NCI-H524 (cell line): ENCODE results near the gene TMEM165.
"Not testable (repeated sequence)": the region's sequence is repeated elsewhere in the genome, so short reads cannot be mapped to it uniquely, and the experiment has no call there.

Source experiments
- DNase-seq, 2 experiments: peaks; one replicate each; lab custom pipeline; 2025; lab: John Stamatoyannopoulos, UW

The TMEM165 gene, protein sequence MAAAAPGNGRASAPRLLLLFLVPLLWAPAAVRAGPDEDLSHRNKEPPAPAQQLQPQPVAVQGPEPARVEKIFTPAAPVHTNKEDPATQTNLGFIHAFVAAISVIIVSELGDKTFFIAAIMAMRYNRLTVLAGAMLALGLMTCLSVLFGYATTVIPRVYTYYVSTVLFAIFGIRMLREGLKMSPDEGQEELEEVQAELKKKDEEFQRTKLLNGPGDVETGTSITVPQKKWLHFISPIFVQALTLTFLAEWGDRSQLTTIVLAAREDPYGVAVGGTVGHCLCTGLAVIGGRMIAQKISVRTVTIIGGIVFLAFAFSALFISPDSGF

DNA sequence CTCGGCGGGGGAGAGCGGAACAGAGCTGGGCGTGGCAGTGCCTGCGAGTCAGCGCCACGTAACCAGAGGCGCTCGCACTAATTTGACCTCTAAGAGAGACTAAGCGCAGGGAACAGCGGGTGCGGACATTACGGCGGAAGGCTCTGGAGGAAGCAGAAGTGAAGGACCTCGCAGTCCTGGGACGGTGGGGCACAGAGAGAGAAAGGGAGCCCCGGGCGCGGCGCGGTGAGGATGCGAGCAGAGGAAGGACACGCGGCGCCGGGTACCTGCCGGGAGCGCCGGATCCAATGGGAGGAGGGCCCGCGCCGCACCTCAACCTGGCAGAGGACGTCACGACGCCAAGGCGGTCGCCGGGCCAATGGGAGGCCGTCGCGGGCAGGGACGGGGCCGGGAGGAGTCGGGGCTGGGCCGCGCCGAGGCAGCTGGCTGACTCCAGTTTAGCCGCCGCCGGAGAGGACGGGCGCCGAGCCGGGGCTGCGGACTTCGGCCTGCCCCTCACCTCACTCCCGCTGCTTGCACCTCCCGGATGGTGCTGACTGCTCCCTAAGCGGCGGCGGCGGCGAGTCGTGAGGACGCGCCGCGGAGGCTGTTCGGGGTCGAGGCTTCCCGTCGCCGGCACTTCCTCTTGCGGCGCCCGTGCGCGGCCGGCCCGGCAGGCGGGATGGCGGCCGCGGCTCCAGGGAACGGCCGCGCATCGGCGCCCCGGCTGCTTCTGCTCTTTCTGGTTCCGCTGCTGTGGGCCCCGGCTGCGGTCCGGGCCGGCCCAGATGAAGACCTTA, at the start of gene TMEM165:
TMEM165 (plus strand) TSS at position 429 of the 779 bp plus-strand sequence; CDS start at position 662, 233 bp downstream.
- peak; percentile 70 to 77 for DNase-seq

DNA sequence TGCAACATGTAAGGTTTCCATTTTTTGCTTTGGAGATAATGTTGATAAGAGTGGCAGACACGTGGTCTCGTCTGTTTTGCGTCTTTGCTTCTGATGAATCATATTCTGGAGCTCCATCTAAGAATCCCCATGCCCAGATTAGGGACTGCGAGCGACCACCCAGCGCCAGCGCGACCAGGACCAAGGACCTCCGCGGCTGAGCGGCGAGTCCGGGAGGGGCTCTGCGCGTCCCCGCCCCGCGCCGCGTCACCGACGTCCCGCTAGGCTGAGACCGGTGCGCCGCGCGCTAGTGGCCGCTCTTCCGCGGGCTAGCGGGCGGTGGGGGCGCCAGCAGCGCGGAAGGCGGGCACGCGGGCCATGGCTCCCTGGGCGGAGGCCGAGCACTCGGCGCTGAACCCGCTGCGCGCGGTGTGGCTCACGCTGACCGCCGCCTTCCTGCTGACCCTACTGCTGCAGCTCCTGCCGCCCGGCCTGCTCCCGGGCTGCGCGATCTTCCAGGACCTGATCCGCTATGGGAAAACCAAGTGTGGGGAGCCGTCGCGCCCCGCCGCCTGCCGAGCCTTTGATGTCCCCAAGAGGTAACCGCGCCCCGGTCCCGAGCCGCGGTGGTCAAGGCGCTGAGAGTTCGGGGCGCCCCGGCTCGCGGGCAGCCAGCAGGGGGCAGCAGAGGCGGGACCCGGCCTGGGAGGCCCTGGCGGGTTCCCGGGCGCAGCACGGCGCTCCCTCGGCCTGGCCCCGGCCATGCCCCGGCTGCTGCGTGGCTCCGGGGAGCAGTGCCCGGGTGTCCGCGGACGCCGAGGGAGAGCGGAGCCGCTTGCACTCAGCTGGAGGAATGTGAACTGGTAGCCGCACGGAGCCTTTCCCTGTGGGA, 49.5 kb upstream of the TMEM165 start, which contains the start of gene SRD5A3:
SRD5A3 (plus strand) TSS at position 263 of the 871 bp plus-strand sequence; CDS start at position 358, 95 bp downstream.
- DNase-seq, result peak; percentile 75 to 78

DNA sequence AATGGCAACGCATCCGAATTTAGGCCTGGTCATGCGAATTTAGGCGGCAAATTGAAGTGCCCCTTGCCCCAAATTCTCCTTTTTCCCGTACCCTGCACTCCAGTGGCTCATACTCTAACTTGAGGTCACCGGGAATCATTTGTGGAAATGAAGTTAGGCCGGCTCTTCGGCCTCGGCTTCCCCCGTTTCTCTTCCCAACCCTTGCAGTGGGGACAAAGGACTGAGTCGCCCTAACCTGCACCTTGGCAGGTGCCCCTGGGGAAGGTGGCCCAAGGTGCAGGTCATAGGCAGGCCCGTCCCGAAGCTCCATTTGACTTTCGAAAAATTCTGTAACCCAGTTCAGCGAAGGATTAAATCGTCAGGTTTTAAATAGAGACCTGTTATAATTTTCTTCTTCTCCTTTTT, 48.9 kb upstream of the TMEM165 start:
- no peak for DNase-seq

DNA sequence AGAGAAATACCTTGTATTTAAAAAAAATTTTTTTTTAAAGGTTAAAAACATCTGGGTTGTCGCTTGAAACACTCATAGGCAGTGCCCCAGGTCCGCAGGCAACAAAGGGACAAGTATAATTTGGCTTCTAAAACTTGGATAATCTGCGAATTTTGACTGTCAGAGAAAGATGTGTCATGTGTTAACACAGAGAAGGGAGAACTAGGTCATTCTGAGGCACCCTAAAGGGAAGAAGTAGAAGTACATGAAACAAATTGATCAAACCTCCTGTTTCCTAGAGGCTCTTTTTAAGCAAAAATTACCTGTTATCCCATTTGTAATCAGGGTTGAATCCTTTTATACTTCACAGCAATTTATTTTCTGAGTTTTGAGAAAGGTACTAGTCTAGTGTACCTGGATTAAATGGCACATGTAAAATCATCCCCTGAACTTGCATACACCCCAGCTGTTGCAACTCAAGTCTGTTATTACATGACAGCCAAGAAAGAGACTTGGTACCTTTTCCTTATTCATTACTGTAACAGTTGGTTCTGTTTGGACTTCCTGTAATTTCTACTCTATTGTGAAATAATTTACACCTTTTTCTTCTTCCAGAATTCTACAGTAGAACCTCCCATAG, 48.0 kb upstream of the TMEM165 start:
- DNase-seq, result no peak

DNA sequence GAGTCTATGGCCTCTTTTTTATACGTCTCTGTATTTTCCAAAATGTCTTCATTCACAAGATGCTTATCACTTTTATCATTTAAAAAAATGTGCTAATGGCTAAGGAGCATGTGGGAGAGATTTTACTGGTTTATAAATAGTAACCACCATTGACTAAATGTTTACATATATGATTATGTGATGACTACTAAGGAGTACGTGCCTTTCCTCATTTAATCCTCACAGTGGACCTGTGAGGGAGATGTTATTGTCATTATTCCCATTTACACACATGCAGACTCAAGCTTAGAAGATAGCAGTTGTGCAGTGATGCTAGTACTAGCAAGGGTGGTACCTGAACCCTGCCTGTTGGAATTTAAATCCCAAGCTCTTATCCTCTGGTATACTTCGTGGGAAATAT, 47.3 kb upstream of the TMEM165 start:
- DNase-seq, result no peak

DNA sequence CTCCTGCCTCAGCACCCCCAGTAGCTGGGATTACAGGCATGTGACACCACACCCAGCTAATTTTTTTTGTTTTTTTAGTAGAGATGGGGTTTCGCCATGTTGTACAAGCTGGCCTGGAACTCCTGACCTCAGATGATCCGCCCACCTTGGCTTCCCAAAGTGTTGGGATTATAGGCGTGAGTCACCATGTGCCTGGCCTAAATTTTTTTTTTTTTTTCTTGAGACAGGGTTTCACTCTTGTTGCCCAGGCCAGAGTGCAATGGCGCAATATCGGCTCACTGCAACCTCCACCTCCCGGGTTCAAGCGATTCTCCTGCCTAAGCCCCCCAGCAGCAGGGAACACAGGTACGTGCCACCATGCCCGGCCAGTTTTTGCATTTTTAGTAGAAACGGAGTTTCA, 44.9 kb upstream of the TMEM165 start:
- not testable (repeated sequence) for DNase-seq

DNA sequence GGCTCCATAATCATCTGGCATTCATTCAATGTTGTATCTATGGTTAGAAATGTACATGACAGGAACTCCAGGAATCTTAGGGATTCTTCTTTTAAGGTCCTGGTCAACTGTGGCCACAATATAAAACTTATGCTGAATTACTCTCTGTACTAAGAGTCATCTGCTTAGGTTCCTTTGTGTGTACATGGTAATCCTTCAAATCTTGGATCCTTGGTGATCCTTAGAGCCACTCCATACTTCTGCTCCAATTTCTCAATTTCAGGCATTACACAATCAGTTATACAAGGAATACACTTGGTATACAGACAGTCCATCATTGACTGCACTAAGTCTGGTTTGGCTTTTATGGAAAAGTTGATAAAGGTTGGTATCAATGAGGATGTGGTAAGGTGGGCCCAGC, 43.9 kb upstream of the TMEM165 start:
- no peak for DNase-seq

DNA sequence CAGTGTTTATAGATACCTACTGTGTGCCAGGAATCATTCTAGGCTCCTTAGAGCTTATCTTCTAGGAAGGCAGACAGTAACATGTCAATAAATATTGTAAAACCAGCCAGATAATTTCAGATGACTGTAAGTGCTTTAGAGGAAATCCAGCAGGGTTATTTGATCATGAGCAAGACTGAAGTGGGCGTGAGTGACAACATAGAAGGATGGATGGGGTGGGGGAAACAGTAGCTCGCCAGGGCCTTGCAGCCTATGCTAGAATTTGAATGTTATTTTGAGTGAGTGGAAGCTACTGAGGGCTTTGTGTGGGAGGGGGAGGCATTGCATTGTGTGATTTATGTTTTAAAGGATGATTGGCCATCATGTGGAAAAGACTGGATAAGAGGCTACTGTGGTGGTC, 43.0 kb upstream of the TMEM165 start:
- no peak for DNase-seq

DNA sequence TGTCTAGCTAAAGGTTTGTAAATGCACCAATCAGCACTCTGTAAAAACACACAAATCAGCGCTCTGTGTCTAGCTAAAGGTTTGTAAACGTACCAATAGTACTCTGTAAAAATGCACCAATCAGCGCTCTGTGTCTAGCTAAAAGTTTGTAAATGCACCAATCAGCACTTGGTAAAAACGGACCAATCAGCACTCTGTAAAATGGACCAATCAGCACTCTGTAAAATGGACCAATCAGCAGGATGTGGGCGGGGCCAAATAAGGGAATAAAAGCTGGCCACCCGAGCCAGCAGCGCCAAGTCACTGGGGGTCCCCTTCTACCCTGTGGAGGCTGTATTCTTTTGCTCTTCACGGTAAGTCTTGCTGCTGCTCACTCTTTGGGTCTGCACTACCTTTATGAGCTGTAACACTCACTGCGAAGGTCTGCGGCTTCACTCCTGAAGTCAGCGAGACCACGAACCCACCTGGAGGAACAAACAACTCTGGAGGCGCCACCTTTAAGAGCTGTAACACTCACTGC, 42.5 kb upstream of the TMEM165 start:
- DNase-seq, result not testable (repeated sequence)

DNA sequence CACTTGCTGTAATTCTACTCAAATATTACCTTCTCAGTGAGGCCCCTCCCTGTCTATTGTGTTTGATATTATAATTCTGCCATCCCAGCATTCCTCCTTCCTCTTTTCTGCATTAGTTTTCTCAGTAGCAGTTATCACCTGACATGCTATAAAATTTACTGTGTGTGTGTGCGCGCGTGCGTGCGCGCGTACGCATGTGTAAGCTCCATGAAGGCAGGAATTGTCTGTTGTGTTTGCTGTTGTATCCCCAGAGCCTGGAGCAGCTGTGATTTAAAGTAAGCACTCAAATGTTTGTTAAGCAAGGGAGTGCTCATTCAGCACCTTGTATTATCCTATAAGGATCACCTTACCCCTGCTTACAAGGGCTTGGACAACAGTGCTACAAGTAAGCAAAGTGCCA, 41.1 kb upstream of the TMEM165 start:
- DNase-seq, result no peak

DNA sequence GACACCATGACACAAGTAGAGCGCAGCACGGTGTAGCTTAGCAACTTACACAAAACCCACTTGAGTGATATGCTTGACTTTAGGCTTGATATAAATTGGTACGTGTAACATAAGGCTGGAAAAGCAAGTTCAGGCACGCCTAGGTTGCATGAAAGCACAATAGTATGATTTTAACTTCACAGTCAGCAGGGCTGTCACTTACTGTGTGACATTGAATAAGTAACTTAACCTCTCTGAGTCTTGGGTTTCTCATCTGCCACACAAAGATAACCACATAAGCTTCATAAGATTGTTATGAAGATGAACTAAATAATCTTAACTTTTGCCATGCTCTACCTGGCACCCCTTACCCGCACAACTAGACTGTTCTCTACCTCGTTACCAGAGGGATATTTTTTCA, 40.2 kb upstream of the TMEM165 start:
- DNase-seq, result no peak

DNA sequence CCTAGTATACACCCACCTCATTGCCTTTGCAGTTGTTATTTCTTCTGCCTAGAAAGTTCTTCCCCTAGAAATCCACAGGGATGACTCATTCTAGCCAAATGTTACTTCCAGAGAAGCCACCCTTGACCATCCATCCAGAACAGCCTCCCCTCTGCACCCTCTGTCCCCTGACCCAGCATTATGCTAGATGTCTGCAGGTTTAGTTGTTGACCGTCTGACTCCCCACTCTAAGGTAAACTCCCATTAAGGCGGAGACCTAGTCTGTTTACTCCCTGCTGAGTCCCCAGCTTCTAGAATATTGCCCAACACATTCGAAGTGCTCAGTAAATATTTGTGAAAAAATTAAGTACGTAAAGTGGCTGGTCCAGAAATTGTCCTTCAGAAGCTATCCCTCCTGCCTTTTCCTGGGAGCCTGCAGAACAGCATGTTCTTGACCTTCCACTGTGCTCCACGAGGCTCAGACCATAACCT, 38.7 kb upstream of the TMEM165 start:
- DNase-seq, result no peak

DNA sequence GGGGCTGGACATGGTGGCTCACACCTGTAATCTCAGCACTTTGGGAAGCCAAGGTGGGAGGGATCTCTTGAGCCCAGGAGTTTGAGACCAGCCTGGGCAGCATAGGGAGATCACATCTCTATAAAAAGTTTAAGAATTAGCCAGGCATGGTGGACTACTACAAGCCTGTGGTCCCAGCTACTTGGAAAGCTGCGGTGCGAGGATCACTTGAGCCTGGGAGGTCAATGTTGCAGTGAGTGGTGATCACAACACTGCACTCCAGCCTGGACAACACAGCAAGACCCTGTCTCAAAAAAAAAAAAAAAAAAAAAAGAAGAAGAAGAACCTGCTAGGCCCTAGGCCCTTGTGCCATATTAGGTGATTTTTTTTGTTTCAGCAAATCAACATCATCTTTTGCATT, 37.5 kb upstream of the TMEM165 start:
- no peak for DNase-seq

DNA sequence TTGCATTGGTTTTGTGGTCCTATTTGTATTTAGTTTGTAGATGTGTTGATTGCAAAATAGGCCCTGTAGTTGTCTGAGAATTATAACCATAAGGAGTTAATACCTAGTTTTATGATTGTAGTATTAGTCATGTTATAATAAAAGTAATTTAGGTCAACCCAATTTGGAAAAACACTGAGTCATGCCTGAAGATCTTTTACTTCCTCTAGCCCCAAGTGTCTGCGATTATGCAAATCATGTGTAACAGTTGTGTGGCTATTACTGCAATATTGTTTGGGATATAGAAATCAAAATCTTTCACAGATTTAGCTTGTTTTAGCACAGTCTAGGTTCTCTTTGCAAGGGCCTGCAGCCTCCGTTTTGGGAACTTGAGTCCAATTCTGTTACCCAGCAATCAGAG, 37.1 kb upstream of the TMEM165 start:
- DNase-seq, result no peak

DNA sequence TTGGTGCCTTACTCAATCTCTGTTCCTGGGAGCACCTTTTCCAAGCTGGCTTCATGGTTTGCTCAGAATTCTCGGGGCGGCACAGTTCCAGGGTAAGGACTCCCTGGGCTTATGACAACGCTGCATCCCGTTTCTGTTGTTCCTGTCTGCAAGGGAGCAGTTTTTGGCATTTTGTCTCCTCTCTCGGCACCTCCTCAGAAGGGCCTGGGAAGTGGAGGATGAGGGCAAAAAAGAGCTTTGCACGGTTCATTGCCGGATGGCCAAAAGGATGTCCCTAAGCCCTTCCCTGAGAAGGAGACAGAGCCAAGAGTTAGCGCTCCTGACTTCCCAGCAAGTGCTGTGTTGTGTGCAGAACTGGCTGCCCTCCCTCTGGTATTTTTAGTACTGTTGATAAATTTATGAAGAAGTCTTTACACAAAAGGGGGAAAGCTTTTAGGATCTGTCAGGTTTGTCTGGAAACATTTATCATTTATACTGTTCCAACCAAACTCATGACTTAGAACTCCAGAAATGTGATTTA, 36.3 kb upstream of the TMEM165 start:
- DNase-seq, result no peak

DNA sequence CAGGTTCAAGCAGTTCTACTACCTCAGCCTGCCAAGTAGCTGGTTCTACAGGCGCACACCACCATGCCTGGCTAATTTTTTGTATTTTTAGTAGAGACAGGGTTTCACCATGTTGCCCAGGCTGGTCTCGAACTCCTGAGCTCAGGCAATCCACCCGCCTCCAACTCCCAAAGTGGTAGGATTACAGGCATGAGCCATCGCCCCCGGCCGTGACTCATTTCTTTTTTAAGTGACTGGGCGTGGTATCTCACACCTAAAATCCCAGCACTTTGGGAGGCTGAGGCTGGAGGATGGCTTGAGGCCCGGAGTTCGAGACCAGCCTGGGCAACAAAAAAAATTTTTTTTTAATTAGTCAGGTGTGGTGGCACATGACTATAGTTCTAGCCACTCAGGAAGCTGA, 32.8 kb upstream of the TMEM165 start:
- not testable (repeated sequence) for DNase-seq

DNA sequence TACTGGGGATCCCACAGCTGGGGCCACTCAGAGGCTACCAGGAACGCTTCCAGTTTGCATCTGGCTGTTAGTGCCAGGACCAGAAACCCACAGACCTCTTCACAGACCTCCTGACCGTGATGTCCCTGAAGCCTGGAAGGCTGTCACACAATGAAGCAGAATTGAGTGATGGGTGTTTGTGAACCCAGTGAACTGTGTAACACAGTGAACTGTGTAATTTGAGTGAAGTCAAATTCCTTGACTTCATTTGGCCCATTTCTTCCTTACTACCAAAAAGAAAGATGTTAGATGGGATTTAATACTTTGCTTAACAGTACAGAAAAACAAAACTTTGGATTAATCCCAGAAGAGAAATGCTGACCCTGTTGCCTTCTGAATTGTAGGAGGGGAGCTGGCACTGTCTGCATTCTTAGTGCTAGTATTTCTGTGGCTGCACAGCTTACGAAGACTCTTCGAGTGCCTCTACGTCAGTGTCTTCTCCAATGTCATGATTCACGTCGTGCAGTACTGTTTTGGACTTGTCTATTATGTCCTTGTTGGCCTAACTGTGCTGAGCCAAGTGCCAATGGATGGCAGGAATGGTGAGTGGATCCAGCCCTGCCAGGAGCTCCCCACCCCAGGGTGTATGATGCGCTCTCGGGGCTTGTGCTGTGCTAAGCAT, 31.9 kb upstream of the TMEM165 start:
- no peak for DNase-seq

DNA sequence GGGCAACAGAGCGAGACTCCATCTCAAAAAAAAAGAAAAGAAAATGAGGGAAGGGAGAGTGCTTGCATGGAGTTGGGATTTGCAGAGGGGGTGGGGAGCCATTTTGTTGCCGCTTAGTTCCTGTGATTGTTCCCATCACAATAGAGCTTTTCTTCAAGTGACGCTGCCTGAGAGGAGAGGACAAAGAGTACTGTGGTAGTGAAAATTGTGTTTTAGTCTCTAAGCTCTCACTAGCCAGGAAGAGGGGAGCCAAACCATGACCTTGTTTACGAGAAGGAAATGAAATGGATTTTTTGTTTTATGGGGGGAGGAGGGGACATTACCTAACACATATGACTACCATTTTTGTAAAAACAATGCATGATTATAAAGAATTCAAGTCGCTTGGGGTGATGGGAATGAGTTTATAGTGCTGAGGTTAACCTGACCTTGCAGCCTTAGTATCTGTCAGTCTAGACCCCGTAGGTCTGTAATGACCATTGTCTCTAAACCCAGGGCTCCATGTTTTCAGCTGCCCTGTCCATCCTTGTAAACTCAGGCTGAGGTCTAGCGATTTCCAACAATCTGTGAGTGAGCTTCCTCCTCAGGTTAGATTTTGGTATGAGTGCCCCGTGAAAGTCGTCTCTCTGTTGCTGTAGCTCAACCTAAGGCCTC, 30.9 kb upstream of the TMEM165 start:
- DNase-seq, result no peak

DNA sequence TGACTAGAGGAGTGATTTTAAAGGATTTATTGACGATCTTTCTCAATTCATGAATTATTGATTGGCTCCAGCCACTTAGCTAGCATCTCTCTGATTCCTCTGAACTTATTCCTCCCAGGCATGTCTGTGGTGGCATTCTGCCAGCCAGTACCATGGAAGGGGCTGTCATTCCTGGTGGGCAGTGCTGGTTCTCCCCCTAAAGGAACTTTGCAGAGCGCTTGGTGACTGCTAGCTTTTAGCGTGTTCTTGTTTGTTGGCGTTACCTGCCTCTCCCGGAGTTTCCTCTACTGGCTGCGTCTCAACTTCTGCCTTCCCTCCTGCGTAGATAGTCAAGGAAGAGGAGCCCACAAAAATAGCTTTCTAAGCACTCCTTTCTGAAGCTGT, 30.4 kb upstream of the TMEM165 start:
- DNase-seq, result no peak

DNA sequence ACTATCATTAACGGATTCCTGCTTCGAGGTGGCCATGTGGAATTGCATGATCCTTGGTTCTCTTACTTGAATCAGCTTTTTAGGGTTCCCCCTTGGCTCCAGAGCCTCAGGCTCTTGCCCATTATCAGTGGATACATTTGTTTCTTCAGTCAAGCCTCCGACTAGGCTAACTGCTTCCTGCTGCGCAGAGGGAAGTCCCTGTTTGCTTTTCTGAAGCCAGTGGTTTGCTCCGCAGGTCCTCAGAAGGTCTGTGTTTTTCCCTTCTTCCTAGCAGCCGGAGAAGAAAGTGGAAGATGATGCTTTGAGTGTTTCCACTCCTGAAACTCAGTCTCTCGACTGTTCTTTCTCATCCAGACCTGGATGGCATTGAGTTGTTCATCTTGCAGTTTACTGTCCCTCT, 29.1 kb upstream of the TMEM165 start:
- no peak for DNase-seq
